NCI-H2227 treated with DMSO at 0.1 percent for 48 hours (cell line): ENCODE data around the gene CCDC85B.
"Not testable (repeated sequence)": the region's sequence is repeated elsewhere in the genome, so short reads cannot be mapped to it uniquely, and the experiment has no call there.

Source experiments
- DNase-seq: peaks from one replicate; lab custom pipeline; 2025; lab: John Stamatoyannopoulos, UW

CCDC85B gene

GRCh38 chr11:65887723-65888162 is 2.7 kb upstream of the CCDC85B start:
- DNase-seq = no peak

- DNase-seq = peak; percentile 91
Measured at GRCh38 chr11:65888163-65888814, 2.2 kb upstream of the CCDC85B start, which contains the start of gene FIBP. Gene FIBP (minus strand): TSS chr11:65888471. CDS start chr11:65888418, 53 bp downstream.

GRCh38 chr11:65891219-65892136 is 1.0 kb downstream of the CCDC85B start:
- no peak for DNase-seq

- DNase-seq = not testable (repeated sequence)
Measured at GRCh38 chr11:65892137-65892540, 1.7 kb downstream of the CCDC85B start.

- DNase-seq = no peak
Measured at GRCh38 chr11:65892661-65893317, 2.3 kb downstream of the CCDC85B start.

GRCh38 chr11:65894034-65894591 is 3.6 kb downstream of the CCDC85B start:
- no peak for DNase-seq

- DNase-seq = no peak
Measured at GRCh38 chr11:65895482-65895981, 5.1 kb downstream of the CCDC85B start.

- DNase-seq = no peak
Measured at GRCh38 chr11:65896034-65896999, 5.8 kb downstream of the CCDC85B start.

GRCh38 chr11:65897020-65897471 is 6.6 kb downstream of the CCDC85B start:
- no peak for DNase-seq

- no peak for DNase-seq
Measured at GRCh38 chr11:65898656-65899355, 8.3 kb downstream of the CCDC85B start.

GRCh38 chr11:65899356-65900124 is 9.1 kb downstream of the CCDC85B start:
- DNase-seq = no peak

GRCh38 chr11:65900125-65900898 is 9.8 kb downstream of the CCDC85B start, which contains the start of gene FOSL1:
Gene FOSL1 (minus strand): TSS chr11:65900388. CDS start chr11:65900339, 49 bp downstream.
- DNase-seq = peak; percentile 34

GRCh38 chr11:65900899-65901180 is 10.4 kb downstream of the CCDC85B start:
- DNase-seq = no peak

GRCh38 chr11:65903068-65903481 is 12.6 kb downstream of the CCDC85B start:
- no peak for DNase-seq

GRCh38 chr11:65903715-65904114 is 13.2 kb downstream of the CCDC85B start:
- no peak for DNase-seq

- DNase-seq = no peak
Measured at GRCh38 chr11:65906602-65907001, 16.1 kb downstream of the CCDC85B start.

GRCh38 chr11:65907878-65908277 is 17.4 kb downstream of the CCDC85B start:
- no peak for DNase-seq
